GM19043 (cell line): ENCODE data around the gene ACADSB.
A peak's percentile ranks its signal among the peaks of the same experiment; 100 is the strongest.

ENCODE experiments used
- ATAC-seq: cut with Tn5 transposase; IDR thresholded peaks from one replicate; pipeline ENCODE4 v1.9.1; 2021; ENCODE audit warnings: low read depth; ENCODE audit not compliant: unreplicated experiment

Gene ACADSB

GRCh38 chr10:123035467-123036086 lies 26.8 kb downstream of the ACADSB start:
- no peak for ATAC-seq

- no peak for ATAC-seq
Observed at GRCh38 chr10:123038782-123039631, 30.2 kb downstream of the ACADSB start.

GRCh38 chr10:123039632-123039930 lies 30.8 kb downstream of the ACADSB start:
- ATAC-seq: no peak

GRCh38 chr10:123042708-123043408 lies 34.1 kb downstream of the ACADSB start:
- no peak for ATAC-seq

GRCh38 chr10:123043409-123043925 lies 34.7 kb downstream of the ACADSB start:
- peak; percentile 64 for ATAC-seq

GRCh38 chr10:123044391-123044790 lies 35.6 kb downstream of the ACADSB start:
- ATAC-seq: no peak

- no peak for ATAC-seq
Observed at GRCh38 chr10:123045961-123046731, 37.3 kb downstream of the ACADSB start.

- no peak for ATAC-seq
Observed at GRCh38 chr10:123057968-123058367, 49.2 kb downstream of the ACADSB start.

GRCh38 chr10:123061865-123062264 lies 53.1 kb downstream of the ACADSB start:
- ATAC-seq: no peak

GRCh38 chr10:123062726-123063125 lies 53.9 kb downstream of the ACADSB start:
- ATAC-seq: no peak

- ATAC-seq: no peak
Observed at GRCh38 chr10:123068087-123068853, 59.5 kb downstream of the ACADSB start.

GRCh38 chr10:123069246-123069986 lies 60.6 kb downstream of the ACADSB start:
- no peak for ATAC-seq

- ATAC-seq: no peak
Observed at GRCh38 chr10:123073187-123073586, 64.4 kb downstream of the ACADSB start.

GRCh38 chr10:123074215-123074614 lies 65.4 kb downstream of the ACADSB start:
- ATAC-seq: no peak

- no peak for ATAC-seq
Observed at GRCh38 chr10:123081896-123082295, 73.1 kb downstream of the ACADSB start.

GRCh38 chr10:123083811-123084210 lies 75.0 kb downstream of the ACADSB start:
- ATAC-seq: no peak

GRCh38 chr10:123086281-123086680 lies 77.5 kb downstream of the ACADSB start:
- ATAC-seq: no peak

- ATAC-seq: no peak
Observed at GRCh38 chr10:123087348-123087747, 78.5 kb downstream of the ACADSB start.

- no peak for ATAC-seq
Observed at GRCh38 chr10:123087786-123088185, 79.0 kb downstream of the ACADSB start.
